AG10803 (cell line): ENCODE results near the gene MTHFD2L.
"Not testable (repeated sequence)": the region's sequence is repeated elsewhere in the genome, so short reads cannot be mapped to it uniquely, and the experiment has no call there.

Experiments used
- DNase-seq: peaks from one replicate; pipeline ENCODE4 v3.0.0; 2010; ENCODE audit warnings: low read depth
- H3K4me3 ChIP-seq: 2 replicates; pipeline ENCODE4 v1.5.1; 2011; ENCODE audit warnings: mild to moderate bottlenecking, low read length, control low read depth
- TF ChIP-seq, protein P1 (sequence below): conservative IDR thresholded peaks from 2 replicates; pipeline ENCODE4 v1.5.1; 2011; ENCODE audit warnings: mild to moderate bottlenecking, low read length, control low read depth, inconsistent platforms

Gene MTHFD2L

DNA sequence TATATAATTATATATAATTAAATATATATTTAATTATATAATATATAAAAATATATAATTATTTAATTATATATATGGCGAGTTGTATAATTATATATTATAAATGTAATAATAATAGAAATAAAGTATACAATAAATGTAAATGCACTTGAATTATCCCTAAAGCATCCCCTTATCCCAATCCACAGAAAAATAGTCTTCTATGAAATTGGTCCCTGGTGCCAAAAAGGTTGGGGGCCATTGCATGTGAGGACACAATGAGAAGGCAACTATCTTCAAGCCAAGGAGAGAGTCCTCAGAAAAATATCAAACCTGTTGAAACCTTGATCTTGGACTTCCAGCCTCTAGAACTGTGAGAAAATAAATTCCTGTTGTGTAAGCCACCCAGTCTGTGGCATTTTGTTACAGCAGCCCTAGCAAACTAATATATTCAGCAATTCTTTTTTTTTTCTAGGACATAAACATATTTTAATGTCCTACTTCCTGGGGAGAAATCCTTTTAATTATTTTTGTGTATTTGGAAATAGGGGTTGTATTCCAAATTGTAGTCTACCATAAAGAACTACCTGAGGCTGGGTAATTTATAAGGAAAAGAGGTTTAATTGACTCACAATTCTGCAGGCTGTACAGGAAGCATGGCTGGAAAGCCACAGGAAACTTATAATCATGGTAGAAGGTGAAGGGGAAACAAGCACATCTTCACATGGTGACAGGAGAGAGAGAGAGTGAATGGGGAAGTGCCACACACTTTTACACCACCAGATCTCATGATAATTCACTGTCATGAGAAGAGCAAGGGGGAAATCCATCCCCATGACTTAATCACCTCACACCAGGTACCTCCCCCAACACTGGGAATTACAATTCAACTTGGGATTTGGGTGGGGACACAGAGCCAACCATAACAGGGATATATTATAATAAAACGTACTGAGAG lies 36.0 kb upstream of the MTHFD2L start:
- DNase-seq = no peak
- TF ChIP-seq, protein P1, sequence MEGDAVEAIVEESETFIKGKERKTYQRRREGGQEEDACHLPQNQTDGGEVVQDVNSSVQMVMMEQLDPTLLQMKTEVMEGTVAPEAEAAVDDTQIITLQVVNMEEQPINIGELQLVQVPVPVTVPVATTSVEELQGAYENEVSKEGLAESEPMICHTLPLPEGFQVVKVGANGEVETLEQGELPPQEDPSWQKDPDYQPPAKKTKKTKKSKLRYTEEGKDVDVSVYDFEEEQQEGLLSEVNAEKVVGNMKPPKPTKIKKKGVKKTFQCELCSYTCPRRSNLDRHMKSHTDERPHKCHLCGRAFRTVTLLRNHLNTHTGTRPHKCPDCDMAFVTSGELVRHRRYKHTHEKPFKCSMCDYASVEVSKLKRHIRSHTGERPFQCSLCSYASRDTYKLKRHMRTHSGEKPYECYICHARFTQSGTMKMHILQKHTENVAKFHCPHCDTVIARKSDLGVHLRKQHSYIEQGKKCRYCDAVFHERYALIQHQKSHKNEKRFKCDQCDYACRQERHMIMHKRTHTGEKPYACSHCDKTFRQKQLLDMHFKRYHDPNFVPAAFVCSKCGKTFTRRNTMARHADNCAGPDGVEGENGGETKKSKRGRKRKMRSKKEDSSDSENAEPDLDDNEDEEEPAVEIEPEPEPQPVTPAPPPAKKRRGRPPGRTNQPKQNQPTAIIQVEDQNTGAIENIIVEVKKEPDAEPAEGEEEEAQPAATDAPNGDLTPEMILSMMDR = no peak
- H3K4me3 ChIP-seq = no peak overlapping the region

DNA sequence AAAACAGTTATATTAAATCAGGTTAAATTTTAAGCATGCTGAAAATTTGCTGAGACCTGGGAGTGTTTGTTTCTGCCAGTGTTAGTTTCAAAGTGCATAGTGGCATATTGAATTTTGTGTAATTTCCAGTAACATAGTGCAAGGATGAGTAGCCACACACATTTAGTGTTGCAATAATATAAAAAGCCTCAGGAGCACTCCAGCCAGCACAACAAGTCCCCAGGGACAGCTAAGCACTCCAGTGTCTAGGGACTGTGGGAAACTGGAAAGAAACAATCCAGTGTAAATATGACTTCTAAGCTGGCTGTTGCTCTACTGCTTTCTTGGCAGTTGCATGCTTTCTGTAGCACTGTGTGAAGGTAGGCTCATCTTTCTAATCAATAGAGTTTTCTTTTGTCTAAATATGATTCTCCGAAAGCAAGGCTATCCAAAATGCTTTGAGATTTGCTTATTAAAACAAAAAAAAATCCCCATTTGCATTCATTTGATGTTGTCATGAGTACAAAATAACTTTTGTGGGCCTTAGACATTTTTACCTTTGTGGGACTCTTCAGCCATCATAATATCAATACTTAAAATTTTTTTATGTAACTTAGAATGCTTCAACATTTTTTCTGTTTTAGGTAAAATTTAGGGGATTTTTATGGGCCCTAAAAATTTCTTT lies 34.7 kb upstream of the MTHFD2L start:
- TF ChIP-seq, protein P1 = no peak
- peak; percentile 96 for DNase-seq
- H3K4me3 ChIP-seq = no peak overlapping the region

DNA sequence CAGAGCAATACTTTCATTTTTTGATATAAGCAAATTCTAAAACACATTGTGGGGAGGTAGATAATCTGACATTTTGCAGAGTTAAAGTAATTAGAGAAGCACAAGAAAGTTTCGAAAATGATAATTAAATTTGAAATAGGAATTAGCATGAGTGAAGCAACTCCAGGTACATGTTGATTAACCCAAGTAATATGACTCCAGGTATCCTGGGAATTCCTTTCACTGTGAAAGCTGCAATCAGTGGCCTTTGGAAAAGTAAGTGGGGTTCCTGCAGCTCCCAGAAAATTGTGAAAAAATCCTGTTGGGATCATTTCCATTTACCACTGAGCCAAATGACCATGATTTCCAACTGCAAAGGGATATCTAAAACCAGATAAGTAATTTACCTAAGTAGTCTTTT lies 32.9 kb upstream of the MTHFD2L start:
- TF ChIP-seq, protein P1 = no peak
- H3K4me3 ChIP-seq = no peak overlapping the region
- no peak for DNase-seq

DNA sequence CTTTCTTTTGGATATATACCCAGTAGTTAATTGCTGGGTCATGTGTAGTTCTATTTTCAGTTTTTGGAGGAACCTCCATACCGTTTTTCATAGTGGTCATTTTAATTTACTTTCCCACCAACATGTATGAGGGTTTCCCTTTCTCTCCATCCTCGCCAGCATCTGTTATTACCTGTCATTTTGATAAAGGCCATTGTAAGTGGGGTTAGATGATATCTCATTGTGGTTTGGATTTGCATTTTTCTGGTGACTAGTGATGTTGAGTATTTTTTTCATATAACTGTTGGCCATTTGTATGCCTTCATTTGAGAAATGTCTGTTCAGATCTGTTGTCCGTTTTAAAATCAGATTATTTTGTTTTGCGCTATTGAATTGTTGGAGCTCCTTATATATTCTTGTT lies 30.2 kb upstream of the MTHFD2L start:
- TF ChIP-seq, protein P1 = no peak
- H3K4me3 ChIP-seq = no peak overlapping the region
- DNase-seq = no peak

DNA sequence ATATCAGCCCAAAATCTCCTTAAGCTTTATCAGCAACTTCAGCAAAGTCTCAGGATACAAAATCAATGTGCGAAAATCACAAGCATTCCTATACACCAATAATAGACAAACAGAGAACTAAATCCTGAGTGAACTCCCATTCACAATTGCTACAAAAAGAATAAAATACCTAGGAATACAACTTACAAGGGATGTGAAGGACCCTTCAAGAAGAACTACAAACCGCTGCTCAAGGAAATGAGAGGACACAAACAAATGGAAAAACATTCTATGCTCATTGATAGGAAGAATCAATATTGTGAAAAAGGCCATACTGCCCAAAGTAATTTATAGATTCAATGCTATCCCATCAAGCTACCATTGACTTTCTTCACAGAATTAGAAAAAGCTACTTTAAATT lies 27.1 kb upstream of the MTHFD2L start:
- H3K4me3 ChIP-seq, DNase-seq: not testable (repeated sequence)

DNA sequence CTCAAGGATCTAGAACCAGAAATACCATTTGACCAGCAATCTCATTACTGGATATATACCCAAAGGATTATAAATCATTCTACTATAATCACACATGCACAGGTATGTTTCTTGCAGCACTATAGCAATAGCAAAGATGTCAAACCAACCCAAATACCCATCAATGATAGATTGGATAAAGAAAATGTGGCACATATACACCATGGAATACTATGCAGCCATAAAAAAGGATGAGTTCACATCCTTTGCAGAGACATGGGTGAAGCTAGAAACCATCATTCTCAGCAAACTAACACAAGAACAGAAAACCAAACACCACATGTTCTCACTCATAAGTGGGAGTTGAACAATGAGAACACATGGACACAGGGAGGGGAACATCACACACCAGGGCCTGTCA lies 25.7 kb upstream of the MTHFD2L start:
- not testable (repeated sequence) for H3K4me3 ChIP-seq, DNase-seq

DNA sequence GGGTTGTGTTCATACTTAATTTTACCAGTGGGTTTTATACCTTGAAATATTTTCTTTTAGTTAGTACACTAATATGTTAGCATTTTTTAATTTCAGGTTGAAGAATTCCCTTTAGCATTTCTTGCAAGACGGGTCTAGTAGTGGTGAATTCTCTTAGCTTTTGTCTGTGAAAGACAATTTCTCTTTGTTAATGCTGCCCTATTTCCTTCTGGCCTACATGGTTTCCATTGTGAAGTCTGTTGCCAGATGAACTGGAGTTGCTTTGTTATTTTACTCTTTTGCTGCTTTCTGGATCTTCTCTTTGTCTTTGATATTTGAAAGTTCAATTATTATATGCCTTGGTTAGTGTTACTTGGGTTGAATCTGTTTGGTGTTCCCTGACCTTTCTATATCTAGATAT lies 25.0 kb upstream of the MTHFD2L start:
- TF ChIP-seq, protein P1 = no peak
- no peak for DNase-seq
- H3K4me3 ChIP-seq = no peak overlapping the region

DNA sequence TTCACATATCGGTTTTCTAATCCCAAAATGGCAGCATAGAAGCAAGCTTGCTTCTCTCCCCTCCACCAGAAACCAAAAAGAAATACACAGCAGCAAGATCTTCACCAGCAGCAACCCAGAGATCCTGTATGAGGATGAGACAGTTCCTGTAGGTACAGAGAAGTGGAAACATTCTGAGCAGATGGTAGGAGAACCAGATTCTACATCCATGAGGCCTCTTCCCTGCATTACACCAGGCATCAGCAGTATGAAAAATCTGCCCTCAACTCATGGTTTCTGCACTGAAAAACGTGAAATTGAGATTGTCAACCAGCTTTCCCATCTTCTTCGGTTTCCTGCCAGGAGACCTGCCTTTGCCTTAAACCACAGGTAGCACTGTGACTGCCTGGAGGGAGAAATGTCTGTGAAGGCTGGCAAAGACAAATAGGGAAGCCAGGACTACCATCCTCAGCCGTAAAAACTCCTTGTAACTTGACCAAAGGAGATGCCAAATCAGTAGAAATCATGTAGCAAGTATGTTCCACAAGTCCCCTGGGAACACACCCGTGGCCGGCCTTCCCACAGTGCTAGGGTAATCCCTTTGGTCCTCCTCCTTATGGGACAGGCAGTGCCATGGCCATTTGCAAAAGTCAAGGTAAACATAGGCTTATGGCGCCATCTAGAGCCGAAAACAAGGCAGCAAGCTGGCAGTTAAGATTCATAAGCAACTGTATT lies 24.0 kb upstream of the MTHFD2L start:
- TF ChIP-seq, protein P1 = peak; percentile 95
- peak; percentile 96 for DNase-seq
- H3K4me3 ChIP-seq = no peak overlapping the region
